Activated B cell treated with CpG ODN at 0.5 μM for 24 hours (primary cell): ENCODE data around the gene ITGB8. TPM values are rescaled to one million over a fixed set of nuclear protein-coding genes. Genes with fewer than 3 reads are reported as not detected.
A peak's percentile ranks its signal among the peaks of the same experiment; 100 is the strongest.

Source experiments
- ATAC-seq: fragments of 200-7000 bp; cut with Tn5 transposase; one replicate; pipeline ENCODE4 v1.10.0; 2021; ENCODE audit warnings: low read depth, mild to moderate bottlenecking, moderate library complexity
- CTCF ChIA-PET: fragments of 350-600 bp; sonication (Branson Sonifier 250); formaldehyde crosslinking; loops from one replicate; lab custom pipeline; 2021; ENCODE audit warnings: antibody characterized with exemption; lab: Charles Lee
- POLR2A ChIA-PET: fragments of 350-600 bp; sonication (Branson Sonifier 250); formaldehyde crosslinking; loops from one replicate; lab custom pipeline; 2021; ENCODE audit warnings: antibody characterized with exemption; lab: Charles Lee
- DNase-seq: peaks from one replicate; pipeline ENCODE4 v3.0.0; 2022
- H3K27ac Mint-ChIP-seq: one replicate; pipeline ENCODE4 v1.8.0; 2020; ENCODE audit warnings: mixed read lengths
- H3K27me3 Mint-ChIP-seq: one replicate; pipeline ENCODE4 v1.8.0; 2021; ENCODE audit warnings: mixed read lengths
- H3K36me3 Mint-ChIP-seq: one replicate; pipeline ENCODE4 v1.8.0; 2021; ENCODE audit warnings: low read depth, mixed read lengths
- H3K4me1 Mint-ChIP-seq: one replicate; pipeline ENCODE4 v1.8.0; 2021; ENCODE audit warnings: mixed read lengths
- H3K4me3 Mint-ChIP-seq: one replicate; pipeline ENCODE4 v1.8.0; 2020; ENCODE audit warnings: mild to moderate bottlenecking, mixed read lengths
- H3K9me3 Mint-ChIP-seq: one replicate; pipeline ENCODE4 v1.8.0; 2020; ENCODE audit warnings: mixed read lengths
- CTCF ChIP-seq: fragments of 200-600 bp; IDR thresholded peaks from one replicate; pipeline ENCODE4 v1.8.0; 2022; ENCODE audit warnings: antibody characterized with exemption, mild to moderate bottlenecking
- intact Hi-C: fragments of 100-400 bp; cut with micrococcal nuclease; formaldehyde crosslinking; loops from one replicate; pipeline ENCODE4 v1.15.1; 2024
- total RNA-seq: library from RNA; stranded (reverse); gene quantifications from 2 replicates; pipeline ENCODE4 v1.2.3, GENCODE V29; 2022

The ITGB8 gene
- total RNA-seq, 1 donor from 2014 or later = 0.75 TPM

- intact Hi-C loops = no loop called here
- Mint-ChIP-seq H3K4me3 (no peak overlapping the region), H3K4me1 (peaks cover 36% of the 10 kb centered on the region), H3K36me3 (no peaks in the 10 kb centered on the region), H3K27ac (no peak overlapping the region), H3K9me3 (no peaks in the 10 kb centered on the region), H3K27me3 (no peaks in the 10 kb centered on the region)
- DNase-seq (no peak), ATAC-seq (no peak)
- ChIA-PET POLR2A (interaction anchor here (1.3 kb wide), 1 partner anchor 86 kb away, joined by 8 read pairs; no protein-coding TSS in a partner anchor), CTCF (interaction anchor here (0.8 to 1.5 kb wide), 4 partner anchors 90 to 323 kb away, joined by 3 to 6 read pairs (median 4); no protein-coding TSS in a partner anchor)
- TF ChIP-seq CTCF = no peak
Observed at GRCh38 chr7:20306180-20306946, 24.3 kb upstream of the ITGB8 start.

- POLR2A ChIA-PET = interaction anchor here (1.3 kb wide), 1 partner anchor 87 kb away, joined by 8 read pairs; no protein-coding TSS in a partner anchor
- H3K27ac Mint-ChIP-seq = no peak overlapping the region
- no peak overlapping the region for H3K4me3 Mint-ChIP-seq
- H3K27me3 Mint-ChIP-seq = no peaks in the 10 kb centered on the region
- CTCF ChIA-PET = interaction anchor here (0.6 to 1.5 kb wide), 6 partner anchors 9 to 324 kb away, joined by 3 to 6 read pairs (median 3); no protein-coding TSS in a partner anchor
- ATAC-seq (peak; percentile 25), DNase-seq (no peak)
- no peaks in the 10 kb centered on the region for H3K36me3 Mint-ChIP-seq
- H3K4me1 Mint-ChIP-seq = peaks cover 34% of the 10 kb centered on the region
- intact Hi-C loops = no loop called here
- H3K9me3 Mint-ChIP-seq = no peaks in the 10 kb centered on the region
- no peak for TF ChIP-seq CTCF
Observed at GRCh38 chr7:20307119-20307518, 23.6 kb upstream of the ITGB8 start.

GRCh38 chr7:20307901-20308300 lies 22.8 kb upstream of the ITGB8 start:
- Mint-ChIP-seq H3K36me3 (no peaks in the 10 kb centered on the region), H3K27me3 (no peaks in the 10 kb centered on the region), H3K27ac (no peak overlapping the region), H3K9me3 (no peaks in the 10 kb centered on the region), H3K4me1 (peaks cover 34% of the 10 kb centered on the region), H3K4me3 (no peak overlapping the region)
- ChIA-PET POLR2A (no interaction called here), CTCF (interaction anchor here (1.1 to 1.4 kb wide), 3 partner anchors 8 to 325 kb away, joined by 3 to 6 read pairs (median 4); no protein-coding TSS in a partner anchor)
- TF ChIP-seq CTCF = no peak
- intact Hi-C loops = no loop called here
- DNase-seq (no peak), ATAC-seq (no peak)

- Mint-ChIP-seq H3K4me3 (no peak overlapping the region), H3K27ac (no peak overlapping the region), H3K4me1 (peaks cover 25% of the 10 kb centered on the region), H3K27me3 (no peaks in the 10 kb centered on the region), H3K36me3 (no peaks in the 10 kb centered on the region), H3K9me3 (no peaks in the 10 kb centered on the region)
- ATAC-seq (no peak), DNase-seq (no peak)
- TF ChIP-seq CTCF = no peak
- intact Hi-C loops = loop anchor here (2.0 to 5.0 kb wide), 4 partner anchors 72 to 602 kb away; partner anchors contain the start of gene POLR1F
- ChIA-PET POLR2A (no interaction called here), CTCF (interaction anchor here (0.9 to 4.6 kb wide), 12 partner anchors 10 to 596 kb away, joined by 4 to 55 read pairs (median 10); no protein-coding TSS in a partner anchor)
Observed at GRCh38 chr7:20310301-20310700, 20.4 kb upstream of the ITGB8 start.
